ENCODE measurements around the gene TBX15. TPM values are rescaled to one million over a fixed set of nuclear protein-coding genes. Genes with fewer than 3 reads are reported as not detected.

Gene TBX15
- total RNA-seq, 2 donors from 2014 or later, result not detected

DNA sequence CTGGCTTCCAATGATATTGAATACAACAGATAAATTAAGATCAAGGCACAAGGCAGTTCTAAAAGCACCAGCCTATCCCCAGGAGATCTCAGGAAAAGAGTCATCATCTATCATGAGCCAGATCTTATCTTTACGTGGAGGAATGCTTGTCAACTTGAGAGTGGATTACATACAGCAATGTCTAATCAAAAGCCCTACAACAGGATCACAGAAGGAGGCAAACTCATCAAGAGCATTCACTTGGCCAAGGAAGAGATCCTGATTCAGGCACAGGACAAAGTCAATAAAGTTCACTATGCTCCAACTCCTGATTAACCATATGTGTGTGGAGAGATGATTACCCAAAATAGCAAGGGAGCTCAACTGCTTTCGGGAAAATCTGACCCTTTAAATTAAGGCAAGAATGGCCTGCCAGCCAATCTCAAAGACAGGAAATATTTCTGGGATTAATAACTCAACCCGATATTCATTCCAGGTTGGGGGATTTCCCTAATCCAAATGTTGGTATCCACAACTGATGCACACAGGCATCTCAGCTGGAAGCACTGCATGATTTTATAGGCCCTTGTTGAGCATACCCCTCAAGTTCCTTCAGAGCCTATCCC lies 33.7 kb downstream of the TBX15 start:
- no peak overlapping the region for H3K27ac Mint-ChIP-seq
- DNase-seq (ENCODE audit: low spot score in 2 of 2) (no peak), ATAC-seq (no peak)
- H3K36me3 Mint-ChIP-seq, result peaks cover 0 to 6% of the 10 kb centered on the region in 2 donors
- no peaks in the 10 kb centered on the region for H3K9me3 Mint-ChIP-seq

GRCh38 chr1:118951270-118951936 lies 36.7 kb downstream of the TBX15 start:
- Mint-ChIP-seq H3K27ac (no peak overlapping the region), H3K36me3 (peaks cover 0 to 10% of the 10 kb centered on the region in 2 donors), H3K9me3 (peaks cover 0 to 10% of the 10 kb centered on the region in 2 donors)
- DNase-seq (ENCODE audit: low spot score in 2 of 2), result no peak
- ATAC-seq, result no peak

- Mint-ChIP-seq H3K9me3 (peaks cover 0 to 12% of the 10 kb centered on the region in 2 donors), H3K36me3 (peaks cover 0 to 10% of the 10 kb centered on the region in 2 donors), H3K27ac (no peak overlapping the region)
- DNase-seq (ENCODE audit: low spot score in 2 of 2) (no peak), ATAC-seq (no peak)
Observed at GRCh38 chr1:118949315-118949714, 38.8 kb downstream of the TBX15 start.

- no peak for ATAC-seq
- Mint-ChIP-seq H3K27ac (no peak overlapping the region), H3K36me3 (peaks cover 0 to 6% of the 10 kb centered on the region in 2 donors), H3K9me3 (peaks cover 0 to 12% of the 10 kb centered on the region in 2 donors)
- no peak for DNase-seq (ENCODE audit: low spot score in 2 of 2)
Observed at GRCh38 chr1:118948846-118949245, 39.3 kb downstream of the TBX15 start.

DNA sequence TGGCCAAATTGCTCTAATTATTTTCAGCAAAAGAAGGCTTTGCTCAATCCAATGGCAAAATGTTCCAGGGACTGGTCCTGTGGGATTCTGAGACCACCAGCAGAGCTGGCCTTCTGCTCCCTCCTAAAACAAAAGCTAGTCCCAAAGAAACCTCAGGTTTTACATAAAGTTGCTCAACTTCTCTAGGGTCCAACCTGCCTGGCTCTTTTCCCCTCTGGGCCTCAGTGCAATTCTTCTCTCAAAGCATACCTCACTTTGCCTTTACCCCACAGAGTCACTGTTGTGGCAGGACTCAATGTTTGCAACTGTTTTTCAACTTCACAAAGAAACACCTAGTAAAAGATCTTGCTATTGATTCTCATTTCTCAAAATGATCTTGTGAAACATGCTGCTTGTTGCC lies 39.8 kb downstream of the TBX15 start:
- no peak for ATAC-seq
- H3K9me3 Mint-ChIP-seq, result peaks cover 0 to 12% of the 10 kb centered on the region in 2 donors
- H3K36me3 Mint-ChIP-seq, result peaks cover 0 to 6% of the 10 kb centered on the region in 2 donors
- no peak for DNase-seq (ENCODE audit: low spot score in 2 of 2)
- no peak overlapping the region for H3K27ac Mint-ChIP-seq

GRCh38 chr1:118947790-118948189 lies 40.4 kb downstream of the TBX15 start:
- ATAC-seq (no peak), DNase-seq (ENCODE audit: low spot score in 2 of 2) (no peak)
- H3K9me3 Mint-ChIP-seq, result peaks cover 0 to 16% of the 10 kb centered on the region in 2 donors
- no peak overlapping the region for H3K27ac Mint-ChIP-seq
- peaks cover 0 to 6% of the 10 kb centered on the region in 2 donors for H3K36me3 Mint-ChIP-seq

- ATAC-seq (no peak), DNase-seq (ENCODE audit: low spot score in 2 of 2) (no peak)
- Mint-ChIP-seq H3K27ac (no peak overlapping the region), H3K9me3 (peaks cover 0 to 16% of the 10 kb centered on the region in 2 donors), H3K36me3 (peaks cover 0 to 6% of the 10 kb centered on the region in 2 donors)
Observed at GRCh38 chr1:118947003-118947765, 41.0 kb downstream of the TBX15 start.

DNA sequence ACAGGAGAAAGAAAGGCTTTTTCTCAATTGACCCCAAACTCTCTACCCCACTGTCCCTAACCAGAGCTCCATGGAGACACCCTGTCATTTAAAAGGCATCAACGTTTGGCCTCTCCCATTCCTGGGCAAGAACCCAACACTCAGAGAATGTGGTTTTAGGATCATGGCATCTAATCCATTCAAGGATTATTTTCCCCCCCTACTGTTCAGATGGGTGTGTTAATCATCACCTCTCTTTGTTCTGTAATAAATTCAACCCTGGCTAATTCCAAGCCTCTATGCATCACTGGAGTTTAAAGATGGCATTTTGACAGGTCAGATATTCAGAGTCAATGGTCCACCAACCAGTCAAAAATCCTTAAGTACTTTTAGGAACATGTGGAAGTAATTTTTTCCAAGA lies 42.7 kb downstream of the TBX15 start:
- H3K36me3 Mint-ChIP-seq, result peaks cover 0 to 6% of the 10 kb centered on the region in 2 donors
- H3K27ac Mint-ChIP-seq, result no peak overlapping the region
- peaks cover 0 to 19% of the 10 kb centered on the region in 2 donors for H3K9me3 Mint-ChIP-seq
- DNase-seq (ENCODE audit: low spot score in 2 of 2) (no peak), ATAC-seq (no peak)

- no peak overlapping the region for H3K27ac Mint-ChIP-seq
- peaks cover 0 to 19% of the 10 kb centered on the region in 2 donors for H3K9me3 Mint-ChIP-seq
- H3K36me3 Mint-ChIP-seq, result peaks cover 0 to 6% of the 10 kb centered on the region in 2 donors
- DNase-seq (ENCODE audit: low spot score in 2 of 2) (no peak), ATAC-seq (no peak)
Observed at GRCh38 chr1:118944546-118944945, 43.6 kb downstream of the TBX15 start.

DNA sequence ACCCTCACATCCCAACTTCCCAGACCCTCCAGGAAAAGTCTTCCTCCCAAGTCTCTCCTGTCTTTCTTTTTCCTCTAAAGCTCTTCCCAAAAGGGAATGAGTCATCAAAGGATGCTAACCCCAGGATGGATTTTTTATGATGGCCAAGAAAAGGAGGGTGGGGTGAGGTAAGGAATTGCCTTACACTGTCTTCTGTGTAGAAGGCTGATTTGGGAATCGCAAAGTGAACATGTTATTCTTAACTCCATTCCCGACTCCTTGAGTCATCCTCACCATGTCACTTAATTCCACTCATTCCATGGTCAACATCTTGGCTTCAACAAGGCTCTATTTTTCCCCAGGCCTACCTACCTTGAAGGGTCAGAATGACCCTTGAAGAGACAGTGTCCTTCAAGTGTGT lies 44.0 kb downstream of the TBX15 start:
- H3K27ac Mint-ChIP-seq, result no peak overlapping the region
- H3K9me3 Mint-ChIP-seq, result peaks cover 0 to 19% of the 10 kb centered on the region in 2 donors
- ATAC-seq (no peak), DNase-seq (ENCODE audit: low spot score in 2 of 2) (no peak)
- H3K36me3 Mint-ChIP-seq, result peaks cover 0 to 6% of the 10 kb centered on the region in 2 donors

GRCh38 chr1:118940957-118941356 lies 47.2 kb downstream of the TBX15 start:
- H3K36me3 Mint-ChIP-seq, result no peaks in the 10 kb centered on the region
- ATAC-seq (no peak), DNase-seq (ENCODE audit: low spot score in 2 of 2) (no peak)
- no peak overlapping the region for H3K27ac Mint-ChIP-seq
- H3K9me3 Mint-ChIP-seq, result peaks cover 0 to 9% of the 10 kb centered on the region in 2 donors

DNA sequence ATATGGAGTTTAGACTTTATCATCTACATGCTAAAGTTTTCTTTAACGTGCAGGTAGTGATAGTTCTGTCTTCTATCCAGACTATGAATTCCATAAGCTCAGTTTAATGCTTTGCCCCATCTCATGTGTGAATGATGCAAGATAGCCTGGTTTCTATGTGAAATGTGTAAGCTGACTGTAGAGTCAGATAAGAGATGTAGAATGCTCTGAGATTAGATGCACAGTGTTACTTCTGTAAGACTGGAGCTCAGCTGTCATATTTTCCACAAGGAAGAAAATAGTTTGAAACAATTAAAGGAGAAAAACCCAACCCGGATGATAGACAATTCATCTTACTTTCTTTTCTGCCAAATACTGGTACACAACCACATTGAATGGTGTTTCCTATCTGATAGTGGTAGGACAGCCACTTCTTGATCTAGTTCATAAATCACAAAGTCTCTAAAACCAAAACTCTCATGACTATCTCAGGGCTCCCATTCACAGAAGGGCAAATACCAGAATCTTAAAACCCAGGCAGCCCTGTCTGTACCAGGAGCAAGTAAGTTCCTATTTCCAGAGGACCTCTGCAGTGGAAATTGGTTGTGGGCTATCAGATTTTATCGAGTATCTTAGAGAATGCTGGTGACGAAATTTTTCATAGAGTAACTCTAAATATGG lies 50.6 kb downstream of the TBX15 start:
- H3K27ac Mint-ChIP-seq, result no peak overlapping the region
- ATAC-seq (no peak), DNase-seq (ENCODE audit: low spot score in 2 of 2) (no peak)
- peaks cover 0 to 3% of the 10 kb centered on the region in 2 donors for H3K9me3 Mint-ChIP-seq
- H3K36me3 Mint-ChIP-seq, result no peaks in the 10 kb centered on the region

GRCh38 chr1:118934706-118935105 lies 53.4 kb downstream of the TBX15 start:
- DNase-seq (ENCODE audit: low spot score in 2 of 2) (no peak), ATAC-seq (no peak)
- no peaks in the 10 kb centered on the region for H3K36me3 Mint-ChIP-seq
- no peak overlapping the region for H3K27ac Mint-ChIP-seq
- H3K9me3 Mint-ChIP-seq, result no peaks in the 10 kb centered on the region

DNA sequence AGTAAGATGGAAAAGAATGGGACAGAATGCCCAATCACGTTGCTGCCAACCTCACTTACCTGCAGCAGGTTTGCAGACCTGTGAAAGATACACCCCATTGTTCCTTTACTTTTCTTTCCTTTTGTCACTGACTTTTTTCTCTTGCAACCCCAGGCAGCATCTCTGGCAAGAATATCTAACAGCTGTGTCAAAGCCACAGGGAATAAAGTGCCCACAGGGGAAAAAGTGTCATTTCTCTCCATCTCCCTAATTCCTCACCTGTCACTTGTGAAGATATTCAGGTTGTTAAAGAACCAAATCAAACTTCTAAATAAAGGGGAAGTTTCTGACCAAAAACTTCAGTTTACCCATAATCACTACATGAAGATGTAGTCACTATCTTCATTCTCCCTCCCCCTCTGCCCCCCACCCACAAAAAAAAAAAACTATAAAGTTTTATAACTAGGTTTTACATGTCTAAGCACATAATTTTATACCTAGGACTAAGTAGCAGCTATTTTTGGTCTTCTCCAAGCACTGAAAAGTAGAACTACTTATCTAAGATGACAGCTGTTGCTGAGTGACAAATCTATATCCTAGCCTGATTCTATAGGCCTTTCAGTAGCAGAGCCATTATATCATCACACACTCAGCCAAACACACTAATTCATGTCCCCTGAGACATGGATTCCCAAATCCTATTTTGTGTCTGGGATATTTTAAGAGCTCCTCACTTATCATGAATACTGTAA lies 54.9 kb downstream of the TBX15 start:
- Mint-ChIP-seq H3K9me3 (peaks cover 0 to 6% of the 10 kb centered on the region in 2 donors), H3K36me3 (peaks cover 0 to 4% of the 10 kb centered on the region in 2 donors), H3K27ac (no peak overlapping the region)
- ATAC-seq (no peak), DNase-seq (ENCODE audit: low spot score in 2 of 2) (no peak)

GRCh38 chr1:118931876-118932275 lies 56.3 kb downstream of the TBX15 start:
- Mint-ChIP-seq H3K36me3 (peaks cover 0 to 4% of the 10 kb centered on the region in 2 donors), H3K9me3 (peaks cover 0 to 6% of the 10 kb centered on the region in 2 donors), H3K27ac (no peak overlapping the region)
- ATAC-seq (no peak), DNase-seq (ENCODE audit: low spot score in 2 of 2) (no peak)
